H7 (cell line): ENCODE data around the gene ADCY3. TPM values are rescaled to one million over a fixed set of nuclear protein-coding genes. Genes with fewer than 3 reads are reported as not detected.

ENCODE experiments used
- DNase-seq: peaks from one replicate; pipeline ENCODE4 v3.0.0; 2012
- H3K27me3 ChIP-seq: 2 replicates; pipeline ENCODE4 v1.6.0; 2011; ENCODE audit warnings: mild to moderate bottlenecking, low read length; ENCODE audit not compliant: control insufficient read depth, insufficient read depth
- H3K36me3 ChIP-seq: replicated peaks from 2 replicates; pipeline ENCODE4 v1.5.1; 2011; ENCODE audit warnings: low read length; ENCODE audit not compliant: control insufficient read depth, insufficient read depth
- H3K4me3 ChIP-seq: 2 replicates; pipeline ENCODE4 v1.5.1; 2011; ENCODE audit warnings: low read depth, mild to moderate bottlenecking, control low read depth, low read length, moderate library complexity; ENCODE audit not compliant: insufficient read depth
- total RNA-seq: library from RNA; depleted of rRNA; stranded (reverse); fragments of >200 nt; shearing (Covaris generic); gene quantifications from 2 replicates; pipeline ENCODE4 v1.2.3, GENCODE V29; 2014

ADCY3 gene
- total RNA-seq, 1 experiment from 2014 or later: 13.1 TPM

- Histone ChIP-seq H3K4me3 (no peak overlapping the region), H3K36me3 (no peaks in the 10 kb centered on the region; the same call in 1 of the 2 replicates), H3K27me3 (no peaks in the 10 kb centered on the region)
- no peak for DNase-seq
These were observed 56.4 kb downstream of the ADCY3 start for GRCh38 chr2:24863641-24864040.

- DNase-seq: no peak
- H3K4me3 ChIP-seq: no peak overlapping the region
- no peaks in the 10 kb centered on the region; the same call in 1 of the 2 replicates for H3K36me3 ChIP-seq
- no peaks in the 10 kb centered on the region for H3K27me3 ChIP-seq
These were observed 58.5 kb downstream of the ADCY3 start for GRCh38 chr2:24861500-24861899.

- H3K36me3 ChIP-seq: no peaks in the 10 kb centered on the region; the same call in 1 of the 2 replicates
- DNase-seq: no peak
- no peak overlapping the region for H3K4me3 ChIP-seq
- H3K27me3 ChIP-seq: no peaks in the 10 kb centered on the region
These were observed 59.4 kb downstream of the ADCY3 start for GRCh38 chr2:24860631-24861030.

GRCh38 chr2:24859968-24860600 is 60.0 kb downstream of the ADCY3 start:
- Histone ChIP-seq H3K27me3 (no peaks in the 10 kb centered on the region), H3K36me3 (no peaks in the 10 kb centered on the region; the same call in 1 of the 2 replicates), H3K4me3 (no peak overlapping the region)
- DNase-seq: no peak

- no peak for DNase-seq
- H3K27me3 ChIP-seq: no peaks in the 10 kb centered on the region
- H3K36me3 ChIP-seq: no peaks in the 10 kb centered on the region; the same call in 1 of the 2 replicates
- no peak overlapping the region for H3K4me3 ChIP-seq
These were observed 61.0 kb downstream of the ADCY3 start for GRCh38 chr2:24858996-24859395.

- no peaks in the 10 kb centered on the region; the same call in 1 of the 2 replicates for H3K36me3 ChIP-seq
- no peak overlapping the region for H3K4me3 ChIP-seq
- no peaks in the 10 kb centered on the region for H3K27me3 ChIP-seq
- no peak for DNase-seq
These were observed 62.3 kb downstream of the ADCY3 start for GRCh38 chr2:24857746-24858145.

- no peaks in the 10 kb centered on the region; the same call in 1 of the 2 replicates for H3K36me3 ChIP-seq
- DNase-seq: no peak
- no peak overlapping the region for H3K4me3 ChIP-seq
- H3K27me3 ChIP-seq: no peaks in the 10 kb centered on the region
These were observed 63.2 kb downstream of the ADCY3 start for GRCh38 chr2:24856791-24857211.

- DNase-seq: no peak
- no peaks in the 10 kb centered on the region for H3K27me3 ChIP-seq
These were observed 64.3 kb downstream of the ADCY3 start for GRCh38 chr2:24855726-24856125.

GRCh38 chr2:24855022-24855622 is 64.9 kb downstream of the ADCY3 start:
- H3K27me3 ChIP-seq: no peaks in the 10 kb centered on the region
- DNase-seq: no peak
- no peak overlapping the region for H3K4me3 ChIP-seq
- H3K36me3 ChIP-seq: no peaks in the 10 kb centered on the region; the same call in 1 of the 2 replicates

More at GRCh38 chr2:24855726-24856125, 64.3 kb downstream of the ADCY3 start:
- Histone ChIP-seq H3K36me3 (no peaks in the 10 kb centered on the region; the same call in 1 of the 2 replicates), H3K4me3 (no peak overlapping the region)

GRCh38 chr2:24853996-24854395 is 66.0 kb downstream of the ADCY3 start:
- no peak overlapping the region for H3K4me3 ChIP-seq
- DNase-seq: no peak
- no peaks in the 10 kb centered on the region for H3K27me3 ChIP-seq
- H3K36me3 ChIP-seq: no peaks in the 10 kb centered on the region

GRCh38 chr2:24853046-24853445 is 67.0 kb downstream of the ADCY3 start:
- no peak overlapping the region for H3K4me3 ChIP-seq
- no peak for DNase-seq

GRCh38 chr2:24852431-24853020 is 67.5 kb downstream of the ADCY3 start:
- Histone ChIP-seq H3K4me3 (no peak overlapping the region), H3K27me3 (no peaks in the 10 kb centered on the region), H3K36me3 (no peaks in the 10 kb centered on the region)
- DNase-seq: no peak

More at GRCh38 chr2:24853046-24853445, 67.0 kb downstream of the ADCY3 start:
- Histone ChIP-seq H3K36me3 (no peaks in the 10 kb centered on the region), H3K27me3 (no peaks in the 10 kb centered on the region)

- no peak for DNase-seq
- H3K36me3 ChIP-seq: no peaks in the 10 kb centered on the region
- H3K4me3 ChIP-seq: no peak overlapping the region
- no peaks in the 10 kb centered on the region for H3K27me3 ChIP-seq
These were observed 68.0 kb downstream of the ADCY3 start for GRCh38 chr2:24852026-24852425.

- Histone ChIP-seq H3K36me3 (no peaks in the 10 kb centered on the region), H3K4me3 (no peak overlapping the region), H3K27me3 (no peaks in the 10 kb centered on the region)
- DNase-seq: no peak
These were observed 69.1 kb downstream of the ADCY3 start for GRCh38 chr2:24850944-24851343.

GRCh38 chr2:24845691-24846090 is 74.3 kb downstream of the ADCY3 start:
- DNase-seq: no peak
- Histone ChIP-seq H3K4me3 (no peak overlapping the region), H3K36me3 (no peaks in the 10 kb centered on the region; the same call in 1 of the 2 replicates), H3K27me3 (no peaks in the 10 kb centered on the region)
